PFSK-1 (cell line): ENCODE data around the gene SLC26A2.

Experiments used
- FOXP2 ChIP-seq: optimal IDR thresholded peaks from 2 replicates; pipeline ENCODE3; 2011; ENCODE audit warnings: borderline replicate concordance, control low read depth, inconsistent platforms; ENCODE audit not compliant: insufficient read depth; ENCODE audit errors: extremely low read length, extremely low read depth
- POLR2AphosphoS5 ChIP-seq: IDR thresholded peaks from 2 replicates; pipeline ENCODE4 v1.6.1; 2012; ENCODE audit warnings: low read depth, mild to moderate bottlenecking, control low read depth, low read length, moderate library complexity
- REST ChIP-seq, 2 experiments: IDR thresholded peaks; 2 replicates each; pipeline versions ENCODE4 v1.6.1 to v1.8.0; 2011 to 2012; ENCODE audit warnings: low read depth in 2 of 2, low read length in 2 of 2, control low read depth in 1 of 2, inconsistent platforms in 1 of 2, mild to moderate bottlenecking in 1 of 2, moderate library complexity in 1 of 2; ENCODE audit not compliant: insufficient read depth in 1 of 2
- SIN3A ChIP-seq: IDR thresholded peaks from 2 replicates; pipeline ENCODE4 v1.6.1; 2012; ENCODE audit warnings: mild to moderate bottlenecking, low read length, moderate library complexity, borderline replicate concordance; ENCODE audit not compliant: insufficient read depth
- TAF1 ChIP-seq: IDR thresholded peaks from 2 replicates; pipeline ENCODE4 v1.6.1; 2012; ENCODE audit warnings: low read length, control low read depth, borderline replicate concordance; ENCODE audit not compliant: insufficient read depth

Gene SLC26A2

GRCh38 chr5:150020249-150020648 lies 59.7 kb downstream of the SLC26A2 start:
- TF ChIP-seq POLR2AphosphoS5 (no peak), TAF1 (no peak)

GRCh38 chr5:150021491-150022157 lies 61.1 kb downstream of the SLC26A2 start:
- TF ChIP-seq POLR2AphosphoS5, result no peak
- no peak for TF ChIP-seq TAF1
- no peak for TF ChIP-seq SIN3A

- TF ChIP-seq REST (IDR thresholded peaks at IDR 0.05; ENCODE audit: insufficient read depth in 1 of 2, low read depth in 2 of 2, low read length in 2 of 2) (no peak), TAF1 (no peak), SIN3A (no peak), FOXP2 (no peak), POLR2AphosphoS5 (no peak)
These were observed 61.6 kb downstream of the SLC26A2 start for GRCh38 chr5:150022158-150022531.

GRCh38 chr5:150022681-150023080 lies 62.1 kb downstream of the SLC26A2 start:
- TF ChIP-seq POLR2AphosphoS5, result no peak
- TF ChIP-seq FOXP2, result no peak
- no peak for TF ChIP-seq TAF1
- TF ChIP-seq REST (IDR thresholded peaks at IDR 0.05; ENCODE audit: insufficient read depth in 1 of 2, low read depth in 2 of 2, low read length in 2 of 2), result no peak
- TF ChIP-seq SIN3A, result no peak

GRCh38 chr5:150023136-150023535 lies 62.6 kb downstream of the SLC26A2 start:
- TF ChIP-seq REST (IDR thresholded peaks at IDR 0.05; ENCODE audit: insufficient read depth in 1 of 2, low read depth in 2 of 2, low read length in 2 of 2), result no peak
- no peak for TF ChIP-seq TAF1
- TF ChIP-seq SIN3A, result no peak
- no peak for TF ChIP-seq POLR2AphosphoS5
- no peak for TF ChIP-seq FOXP2

GRCh38 chr5:150024346-150024984 lies 63.9 kb downstream of the SLC26A2 start:
- TF ChIP-seq TAF1 (no peak), SIN3A (no peak), REST (IDR thresholded peaks at IDR 0.05; ENCODE audit: insufficient read depth in 1 of 2, low read depth in 2 of 2, low read length in 2 of 2) (no peak), FOXP2 (no peak), POLR2AphosphoS5 (no peak)
